GM12878 (cell line): ENCODE measurements around the gene BRME1. TPM values are rescaled to one million over a fixed set of nuclear protein-coding genes. Genes with fewer than 3 reads are reported as not detected.

Source experiments
- BRCA1 ChIP-seq: IDR thresholded peaks from 2 replicates; pipeline ENCODE4 v1.6.1; 2011; ENCODE audit warnings: low read depth, low read length, improper control_type of control experiment
- CBX5 ChIP-seq: sonication (generic); IDR thresholded peaks from 2 replicates; pipeline ENCODE4 v1.6.1; 2016; ENCODE audit warnings: low read depth, moderate library complexity, mild to moderate bottlenecking, inconsistent platforms
- CREB1 ChIP-seq: IDR thresholded peaks from 2 replicates; pipeline ENCODE4 v1.6.1; 2012; ENCODE audit warnings: low read depth, mild to moderate bottlenecking, inconsistent platforms
- E2F4 ChIP-seq: IDR thresholded peaks from 2 replicates; pipeline ENCODE4 v1.6.1; 2012; ENCODE audit warnings: low read depth, low read length, improper control_type of control experiment
- IRF5 ChIP-seq: fragments of 450-650 bp; IDR thresholded peaks from 2 replicates; pipeline ENCODE4 v1.6.1; 2017; ENCODE audit warnings: borderline replicate concordance
- KAT2A ChIP-seq: conservative IDR thresholded peaks from 2 replicates; pipeline ENCODE4 v1.6.1; 2011; ENCODE audit warnings: low read depth, low read length; ENCODE audit not compliant: control insufficient read depth
- NKRF ChIP-seq: fragments of 450-650 bp; conservative IDR thresholded peaks from 2 replicates; pipeline ENCODE4 v1.6.1; 2017; ENCODE audit warnings: mild to moderate bottlenecking, moderate library complexity
- POLR2AphosphoS5 ChIP-seq: IDR thresholded peaks from 2 replicates; pipeline ENCODE4 v1.6.1; 2011; ENCODE audit warnings: mild to moderate bottlenecking, low read length, inconsistent platforms
- RELA ChIP-seq: fragments of 450-650 bp; IDR thresholded peaks from 2 replicates; pipeline ENCODE4 v1.8.0; 2014; ENCODE audit warnings: borderline replicate concordance; ENCODE audit not compliant: partially characterized antibody
- RELB ChIP-seq: fragments of 450-650 bp; IDR thresholded peaks from 2 replicates; pipeline ENCODE4 v1.6.1; 2017; ENCODE audit warnings: low read depth, mild to moderate bottlenecking, moderate library complexity
- SKIL ChIP-seq: fragments of 450-650 bp; IDR thresholded peaks from 2 replicates; pipeline ENCODE4 v1.6.1; 2017; ENCODE audit warnings: mild to moderate bottlenecking, low read depth, inconsistent platforms; ENCODE audit not compliant: poor library complexity, severe bottlenecking
- SPI1 ChIP-seq: IDR thresholded peaks from 2 replicates; pipeline ENCODE4 v1.6.1; 2011; ENCODE audit warnings: low read depth, mild to moderate bottlenecking, low read length, moderate library complexity, borderline replicate concordance; ENCODE audit not compliant: insufficient read depth
- STAT3 ChIP-seq: IDR thresholded peaks from 2 replicates; pipeline ENCODE4 v1.6.1; 2011; ENCODE audit warnings: low read depth, low read length, improper control_type of control experiment
- SUZ12 ChIP-seq: fragments of 200-600 bp; sonication (generic); IDR thresholded peaks from one replicate; pipeline ENCODE4 v1.6.1; 2018; ENCODE audit warnings: antibody characterized with exemption, mild to moderate bottlenecking; ENCODE audit not compliant: unreplicated experiment
- TAF1 ChIP-seq: IDR thresholded peaks from 2 replicates; pipeline ENCODE4 v1.6.1; 2011; ENCODE audit warnings: mild to moderate bottlenecking, low read depth, low read length, borderline replicate concordance
- TBL1XR1 ChIP-seq: IDR thresholded peaks from 2 replicates; pipeline ENCODE4 v1.6.1; 2012; ENCODE audit warnings: low read depth, low read length, improper control_type of control experiment
- USF1 ChIP-seq: IDR thresholded peaks from 2 replicates; pipeline ENCODE4 v1.6.1; 2011; ENCODE audit warnings: borderline replicate concordance, low read depth, mild to moderate bottlenecking, moderate library complexity, mixed read lengths, low read length; ENCODE audit not compliant: insufficient read depth; ENCODE audit errors: extremely low read length
- ZNF274 ChIP-seq: IDR thresholded peaks from one replicate; pipeline ENCODE4 v1.8.0; 2011; ENCODE audit not compliant: insufficient read length, insufficient read depth
- ZNF622 ChIP-seq: fragments of 450-650 bp; IDR thresholded peaks from 2 replicates; pipeline ENCODE4 v1.6.1; 2017; ENCODE audit warnings: mild to moderate bottlenecking, inconsistent platforms
- ZZZ3 ChIP-seq: IDR thresholded peaks from 2 replicates; pipeline ENCODE4 v1.6.1; 2011; ENCODE audit warnings: low read depth; ENCODE audit not compliant: control insufficient read depth, insufficient read length
- polyA plus RNA-seq, 11 experiments: library from polyadenylated mRNA; depleted of rRNA in 4 of 11; unstranded in 6 of 11; stranded (reverse) in 5 of 11; fragments of >200 nt; fragmentation: Nextera tagmentation in 4 of 11; fragmentation: Illumina TruSeq in 1 of 11; extraction: Ambion mirVana in 4 of 11; extraction: Trizol in 1 of 11; gene quantifications; 1 replicate in 1 of 11; 2 replicates in 10 of 11; pipeline versions ENCODE4 v1.2.1 to v1.2.3, GENCODE V29; 2011 to 2016; ENCODE audit warnings: inconsistent platforms in 2 of 11, missing spikeins in 2 of 11, low read depth in 1 of 11
- total RNA-seq, 4 experiments: library from RNA; depleted of rRNA in 3 of 4; stranded (reverse); fragments of >200 nt in 3 of 4; fragmentation: Illumina TruSeq in 1 of 4; extraction: Trizol in 1 of 4; gene quantifications; 2 replicates each; pipeline versions ENCODE4 v1.2.1 to v1.2.3, GENCODE V29; 2013 to 2021

The BRME1 gene
- total and polyA plus RNA-seq, 10 of the 15 experiments (the other 5 are each of a cell fraction or from before 2014, with no cell fraction given), result 0.07 to 2.2 (median 1.1) TPM; not detected in 1

- no peak for TF ChIP-seq TBL1XR1
- peak; percentile 84 for TF ChIP-seq USF1
- TF ChIP-seq CBX5, result no peak
- TF ChIP-seq BRCA1, result no peak
- TF ChIP-seq E2F4, result no peak
- TF ChIP-seq CREB1, result peak; percentile 73
- TF ChIP-seq STAT3, result no peak
- no peak for TF ChIP-seq KAT2A
- no peak for TF ChIP-seq NKRF
- no peak for TF ChIP-seq POLR2AphosphoS5
- no peak for TF ChIP-seq ZZZ3
- no peak for TF ChIP-seq RELB
- no peak for TF ChIP-seq IRF5
- TF ChIP-seq ZNF274, result no peak
- no peak for TF ChIP-seq SKIL
- TF ChIP-seq SPI1, result peak; percentile 26; the same call in 1 of the 2 replicates
- no peak for TF ChIP-seq ZNF622
- TF ChIP-seq SUZ12, result no peak
- TF ChIP-seq RELA, result no peak
- no peak for TF ChIP-seq TAF1
Observed at GRCh38 chr19:13920940-13921747, 15.2 kb upstream of the BRME1 start (continued).
